GM12864 (cell line): Measurements from ENCODE around the gene SLC9A7.

ENCODE experiments used
- DNase-seq: peaks from one replicate; pipeline ENCODE4 v3.0.0-alpha.2; 2011; ENCODE audit warnings: low read depth
- H3K4me3 ChIP-seq: 2 replicates; pipeline ENCODE4 v1.5.1; 2011; ENCODE audit warnings: mild to moderate bottlenecking, low read depth, low read length, control low read depth
- CTCF ChIP-seq: IDR thresholded peaks from 2 replicates; pipeline ENCODE4 v1.5.1; 2011; ENCODE audit warnings: low read depth, mild to moderate bottlenecking, moderate library complexity, low read length, control low read depth, inconsistent platforms; ENCODE audit errors: missing control alignments

The SLC9A7 gene

GRCh38 chrX:46707274-46707965 lies 51.5 kb downstream of the SLC9A7 start:
- no peak overlapping the region for H3K4me3 ChIP-seq
- TF ChIP-seq CTCF: no peak
- DNase-seq: no peak

- TF ChIP-seq CTCF: no peak
- H3K4me3 ChIP-seq: no peak overlapping the region; the same call in 1 of the 2 replicates
- DNase-seq: no peak
These were observed 54.0 kb downstream of the SLC9A7 start for GRCh38 chrX:46704767-46705386.

GRCh38 chrX:46703980-46704379 lies 54.9 kb downstream of the SLC9A7 start:
- no peak for TF ChIP-seq CTCF
- DNase-seq: no peak
- H3K4me3 ChIP-seq: no peak overlapping the region; the same call in 1 of the 2 replicates

- H3K4me3 ChIP-seq: no peak overlapping the region
These were observed 60.2 kb downstream of the SLC9A7 start for GRCh38 chrX:46698691-46699090.

GRCh38 chrX:46695491-46695890 lies 63.4 kb downstream of the SLC9A7 start:
- no peak overlapping the region for H3K4me3 ChIP-seq
- TF ChIP-seq CTCF: no peak
- DNase-seq: no peak

More at GRCh38 chrX:46698691-46699090, 60.2 kb downstream of the SLC9A7 start:
- no peak for TF ChIP-seq CTCF
- no peak for DNase-seq

GRCh38 chrX:46694549-46694948 lies 64.4 kb downstream of the SLC9A7 start:
- no peak for DNase-seq
- no peak for TF ChIP-seq CTCF
- no peak overlapping the region for H3K4me3 ChIP-seq

GRCh38 chrX:46693149-46693548 lies 65.8 kb downstream of the SLC9A7 start:
- no peak for DNase-seq
- H3K4me3 ChIP-seq: no peak overlapping the region
- no peak for TF ChIP-seq CTCF
